ENCODE results near the gene POLH. TPM values are rescaled to one million over a fixed set of nuclear protein-coding genes. Genes with fewer than 3 reads are reported as not detected.

POLH gene
- total RNA-seq, 2 experiments from 2014 or later = 67.3 to 93.5 TPM

GRCh38 chr6:43614396-43614730, 38.4 kb downstream of the POLH start:
- Histone ChIP-seq H3K27ac (ENCODE audit: low read depth, low read length, poor library complexity, severe bottlenecking) (no peak overlapping the region), H3K4me1 (ENCODE audit: insufficient read depth, low read length, poor library complexity, severe bottlenecking) (no peaks in the 10 kb centered on the region), H3K79me2 (ENCODE audit: insufficient read depth, low read depth, low read length) (no peaks in the 10 kb centered on the region), H3K4me3 (ENCODE audit: low read depth, low read length, poor library complexity, severe bottlenecking) (no peak overlapping the region), H3K36me3 (ENCODE audit: insufficient read depth, low read length) (peaks cover 91% of the 10 kb centered on the region), H2AFZ (ENCODE audit: low read length) (no peak overlapping the region), H3K9me3 (ENCODE audit: low read length) (no peaks in the 10 kb centered on the region), H3K9me2 (ENCODE audit: insufficient read depth, low read length) (no peaks in the 10 kb centered on the region), H4K20me1 (ENCODE audit: insufficient read depth, low read length) (no peaks in the 10 kb centered on the region), H3K4me2 (ENCODE audit: low read length) (no peak overlapping the region)
- ChIA-PET CTCF (ENCODE audit: unreplicated experiment) (no interaction called here), POLR2A (interaction anchor here (1.3 kb wide), 1 partner anchor 16 kb away, joined by 5 read pairs; no protein-coding TSS in a partner anchor)
- no peak for DNase-seq (ENCODE audit: low spot score)
- no peak for TF ChIP-seq EZH2phosphoT487 (IDR thresholded peaks at IDR 0.05; ENCODE audit: borderline replicate concordance, low read depth, low read length)
- no peak for TF ChIP-seq CTCF (conservative IDR thresholded peaks at IDR 0.05; ENCODE audit: low read length)
- no TSS peak for BruUV-seq (replicated peaks)
- intact Hi-C loops (cut with micrococcal nuclease; ENCODE audit: unreplicated experiment) = no loop called here

- ChIA-PET CTCF (ENCODE audit: unreplicated experiment) (no interaction called here), POLR2A (interaction anchor here (0.6 to 1.5 kb wide), 3 partner anchors 12 to 72 kb away, joined by 3 to 7 read pairs (median 3); partner anchors contain the start of gene GTPBP2)
- H3K9me2 ChIP-seq (ENCODE audit: insufficient read depth, low read length) = no peaks in the 10 kb centered on the region
- H3K4me1 ChIP-seq (ENCODE audit: insufficient read depth, low read length, poor library complexity, severe bottlenecking) = no peaks in the 10 kb centered on the region
- no peak overlapping the region for H3K4me2 ChIP-seq (ENCODE audit: low read length)
- no TSS peak for BruUV-seq (replicated peaks)
- no peaks in the 10 kb centered on the region for H4K20me1 ChIP-seq (ENCODE audit: insufficient read depth, low read length)
- H3K4me3 ChIP-seq (ENCODE audit: low read depth, low read length, poor library complexity, severe bottlenecking) = no peak overlapping the region
- DNase-seq (ENCODE audit: low spot score) = no peak
- peaks cover 90% of the 10 kb centered on the region for H3K36me3 ChIP-seq (ENCODE audit: insufficient read depth, low read length)
- H3K9me3 ChIP-seq (ENCODE audit: low read length) = no peaks in the 10 kb centered on the region
- H3K27ac ChIP-seq (ENCODE audit: low read depth, low read length, poor library complexity, severe bottlenecking) = no peak overlapping the region
- no peaks in the 10 kb centered on the region for H3K79me2 ChIP-seq (ENCODE audit: insufficient read depth, low read depth, low read length)
- TF ChIP-seq EZH2phosphoT487 (IDR thresholded peaks at IDR 0.05; ENCODE audit: borderline replicate concordance, low read depth, low read length) (no peak), CTCF (conservative IDR thresholded peaks at IDR 0.05; ENCODE audit: low read length) (no peak)
- intact Hi-C loops (cut with micrococcal nuclease; ENCODE audit: unreplicated experiment) = no loop called here
- no peak overlapping the region for H2AFZ ChIP-seq (ENCODE audit: low read length)
Measured at GRCh38 chr6:43616725-43617472, 40.9 kb downstream of the POLH start.

All from OCI-LY7 (cell line).